GM18507 (cell line): ENCODE measurements around the gene NUTM1.
A peak's percentile ranks its signal among the peaks of the same experiment; 100 is the strongest.
"Not testable (repeated sequence)": the region's sequence is repeated elsewhere in the genome, so short reads cannot be mapped to it uniquely, and the experiment has no call there.

Experiments
- DNase-seq: peaks from one replicate; pipeline ENCODE4 v3.0.0; 2011; ENCODE audit warnings: low read depth; ENCODE audit not compliant: insufficient read length; ENCODE audit errors: extremely low spot score
- FAIRE-seq: peaks from 2 replicates; lab custom pipeline; 2011; peaks lifted over from hg19 to GRCh38; lab: Jason Lieb, UNC

Gene NUTM1

GRCh38 chr15:34392981-34393380 is 49.9 kb downstream of the NUTM1 start:
- not testable (repeated sequence) for FAIRE-seq, DNase-seq

DNA sequence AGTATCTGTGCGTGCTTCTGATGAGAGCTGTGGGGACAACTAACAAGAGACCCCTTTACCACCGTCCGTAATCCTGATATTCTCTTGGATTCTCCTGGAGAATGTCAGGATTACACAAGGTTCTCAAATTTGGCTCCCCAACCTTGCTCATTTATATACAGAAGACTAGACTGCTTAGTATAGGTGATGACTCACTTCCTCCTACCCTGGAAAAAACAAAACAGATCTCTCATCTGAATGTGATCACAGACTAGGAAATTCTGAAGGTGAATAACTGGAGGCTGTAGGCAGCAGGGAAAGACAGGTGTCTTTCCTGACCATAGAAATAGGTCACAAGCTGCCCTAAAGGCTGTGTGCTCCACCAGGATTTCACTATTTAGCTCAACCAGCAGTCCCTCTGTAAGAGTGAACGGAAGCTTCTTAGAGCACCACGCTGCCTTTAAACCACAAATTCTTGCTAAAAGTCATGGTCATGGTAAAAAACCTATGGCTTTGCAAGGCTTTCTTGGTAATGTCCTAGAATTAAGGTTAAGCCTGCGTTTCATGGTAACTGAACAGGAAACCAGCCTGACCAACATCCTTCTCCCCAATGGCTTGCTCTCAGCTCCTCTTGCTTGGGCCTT is 54.6 kb downstream of the NUTM1 start:
- not testable (repeated sequence) for DNase-seq, FAIRE-seq

DNA sequence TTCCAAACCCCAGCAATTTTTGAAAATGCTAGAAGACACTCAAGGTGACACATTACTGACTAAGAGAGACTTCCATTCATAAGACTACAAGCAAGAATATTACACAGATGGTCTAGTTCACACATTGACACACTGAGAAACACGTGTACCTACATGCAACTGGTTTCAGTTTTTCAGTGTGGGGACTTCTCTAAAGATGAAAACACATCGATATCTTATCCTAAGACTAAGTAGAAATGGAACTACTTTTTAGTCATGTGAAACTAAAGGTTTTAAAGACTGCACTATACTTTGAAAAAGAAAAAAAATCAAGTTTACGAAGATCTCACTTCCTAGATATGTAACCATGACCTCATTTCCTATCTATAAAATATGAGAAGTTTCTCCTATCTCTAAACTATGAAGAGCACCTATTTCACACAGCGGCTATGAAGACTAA is 60.1 kb downstream of the NUTM1 start:
- not testable (repeated sequence) for DNase-seq
- FAIRE-seq = peak; percentile 83

DNA sequence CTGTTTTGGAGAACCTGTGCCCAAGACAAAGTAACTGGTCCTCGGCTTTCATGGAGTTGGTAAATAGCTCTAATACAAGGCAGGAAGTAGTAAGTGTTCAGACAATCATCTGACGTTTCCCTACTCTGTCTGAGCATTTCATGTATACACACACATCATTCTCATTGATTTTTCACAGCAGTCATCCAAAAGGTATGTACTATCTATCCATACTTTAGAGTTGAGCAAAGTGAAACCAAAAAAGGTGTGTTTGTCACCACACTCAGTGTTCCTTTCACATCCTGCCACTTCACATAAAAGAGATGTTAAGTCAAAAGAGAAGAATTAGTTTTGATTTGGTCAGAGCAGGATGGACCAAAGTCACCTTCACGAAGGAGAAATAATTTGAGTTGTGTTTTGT is 60.8 kb downstream of the NUTM1 start:
- peak; percentile 64 for FAIRE-seq

More for the DNA sequence above, 60.8 kb downstream of the NUTM1 start:
- not testable (repeated sequence) for DNase-seq
